GM12878 (cell line): ENCODE measurements around the gene MDFIC. TPM values are rescaled to one million over a fixed set of nuclear protein-coding genes. Genes with fewer than 3 reads are reported as not detected.

Experiments
- BCL3 ChIP-seq: IDR thresholded peaks from 2 replicates; pipeline ENCODE4 v1.6.1; 2011; ENCODE audit warnings: borderline replicate concordance, low read depth, mild to moderate bottlenecking, moderate library complexity, low read length; ENCODE audit not compliant: insufficient read depth, poor library complexity, severe bottlenecking
- BHLHE40 ChIP-seq, 2 experiments: fragments of 450-650 bp in 1 of 2; IDR thresholded peaks; 2 replicates each; pipeline ENCODE4 v1.6.1; 2011 to 2017; ENCODE audit warnings: low read depth in 2 of 2, borderline replicate concordance in 1 of 2, improper control_type of control experiment in 1 of 2, low read length in 1 of 2, mild to moderate bottlenecking in 1 of 2
- BMI1 ChIP-seq: fragments of 450-650 bp; IDR thresholded peaks from 2 replicates; pipeline ENCODE4 v1.6.1; 2016; ENCODE audit warnings: mild to moderate bottlenecking, moderate library complexity, borderline replicate concordance
- CBFB ChIP-seq: IDR thresholded peaks from 2 replicates; pipeline ENCODE4 v1.6.1; 2016; ENCODE audit warnings: antibody characterized with exemption, low read depth
- CHD1 ChIP-seq: IDR thresholded peaks from 2 replicates; pipeline ENCODE4 v1.6.1; 2012; ENCODE audit warnings: low read depth, low read length, improper control_type of control experiment
- CHD2 ChIP-seq: IDR thresholded peaks from 2 replicates; pipeline ENCODE4 v1.6.1; 2011; ENCODE audit warnings: low read depth, low read length, improper control_type of control experiment, borderline replicate concordance
- CREB1 ChIP-seq: IDR thresholded peaks from 2 replicates; pipeline ENCODE4 v1.6.1; 2012; ENCODE audit warnings: low read depth, mild to moderate bottlenecking, inconsistent platforms
- DPF2 ChIP-seq: fragments of 450-650 bp; IDR thresholded peaks from 2 replicates; pipeline ENCODE4 v1.6.1; 2017; ENCODE audit warnings: mild to moderate bottlenecking
- E2F8 ChIP-seq: fragments of 450-650 bp; IDR thresholded peaks from 2 replicates; pipeline ENCODE4 v1.6.1; 2018; ENCODE audit warnings: mild to moderate bottlenecking, low read depth, moderate library complexity; ENCODE audit not compliant: partially characterized antibody
- ETV6 ChIP-seq, 2 experiments: fragments of 450-650 bp in 1 of 2; IDR thresholded peaks in 1 of 2; conservative IDR thresholded peaks in 1 of 2; 2 replicates each; pipeline ENCODE4 v1.6.1; 2014; ENCODE audit warnings: antibody characterized with exemption in 1 of 2, borderline replicate concordance in 1 of 2, low read depth in 1 of 2, mild to moderate bottlenecking in 1 of 2, moderate library complexity in 1 of 2
- GATAD2B ChIP-seq: fragments of 450-650 bp; conservative IDR thresholded peaks from 2 replicates; pipeline ENCODE4 v1.6.1; 2017; ENCODE audit warnings: low read depth, mild to moderate bottlenecking, moderate library complexity
- HDAC2 ChIP-seq: fragments of 200-600 bp; sonication (generic); IDR thresholded peaks from 2 replicates; pipeline ENCODE4 v1.6.1; 2017
- NBN ChIP-seq: fragments of 450-650 bp; IDR thresholded peaks from 2 replicates; pipeline ENCODE4 v1.6.1; 2016
- NFIC ChIP-seq: IDR thresholded peaks from 2 replicates; pipeline ENCODE4 v1.6.1; 2012; ENCODE audit warnings: low read depth, mild to moderate bottlenecking, inconsistent platforms, low read length, moderate library complexity
- NR2C2 ChIP-seq: IDR thresholded peaks from 2 replicates; pipeline ENCODE4 v1.6.1; 2011; ENCODE audit warnings: borderline replicate concordance, low read depth; ENCODE audit not compliant: control insufficient read depth, insufficient read length
- NR2F1 ChIP-seq: fragments of 450-650 bp; conservative IDR thresholded peaks from 2 replicates; pipeline ENCODE4 v1.6.1; 2017; ENCODE audit warnings: mild to moderate bottlenecking
- PAX5 ChIP-seq: IDR thresholded peaks from 2 replicates; pipeline ENCODE4 v1.6.1; 2011; ENCODE audit warnings: low read depth, low read length, borderline replicate concordance
- PAX8 ChIP-seq: fragments of 450-650 bp; IDR thresholded peaks from 2 replicates; pipeline ENCODE4 v1.6.1; 2017; ENCODE audit warnings: mild to moderate bottlenecking, moderate library complexity
- PML ChIP-seq: IDR thresholded peaks from 2 replicates; pipeline ENCODE4 v1.6.1; 2012; ENCODE audit warnings: low read length, inconsistent platforms
- RUNX3 ChIP-seq: IDR thresholded peaks from 2 replicates; pipeline ENCODE4 v1.6.1; 2012; ENCODE audit warnings: low read length, inconsistent platforms
- SMARCA5 ChIP-seq: fragments of 450-650 bp; IDR thresholded peaks from 2 replicates; pipeline ENCODE4 v1.6.1; 2017; ENCODE audit warnings: mild to moderate bottlenecking
- STAT3 ChIP-seq: IDR thresholded peaks from 2 replicates; pipeline ENCODE4 v1.6.1; 2011; ENCODE audit warnings: low read depth, low read length, improper control_type of control experiment
- TAF1 ChIP-seq: IDR thresholded peaks from 2 replicates; pipeline ENCODE4 v1.6.1; 2011; ENCODE audit warnings: mild to moderate bottlenecking, low read depth, low read length, borderline replicate concordance
- TCF12 ChIP-seq: IDR thresholded peaks from 2 replicates; pipeline ENCODE4 v1.6.1; 2011; ENCODE audit warnings: low read depth, mild to moderate bottlenecking, low read length
- polyA plus RNA-seq, 11 experiments: library from polyadenylated mRNA; depleted of rRNA in 4 of 11; unstranded in 6 of 11; stranded (reverse) in 5 of 11; fragments of >200 nt; fragmentation: Nextera tagmentation in 4 of 11; fragmentation: Illumina TruSeq in 1 of 11; extraction: Ambion mirVana in 4 of 11; extraction: Trizol in 1 of 11; gene quantifications; 1 replicate in 1 of 11; 2 replicates in 10 of 11; pipeline versions ENCODE4 v1.2.1 to v1.2.3, GENCODE V29; 2011 to 2016; ENCODE audit warnings: inconsistent platforms in 2 of 11, missing spikeins in 2 of 11, low read depth in 1 of 11
- total RNA-seq, 4 experiments: library from RNA; depleted of rRNA in 3 of 4; stranded (reverse); fragments of >200 nt in 3 of 4; fragmentation: Illumina TruSeq in 1 of 4; extraction: Trizol in 1 of 4; gene quantifications; 2 replicates each; pipeline versions ENCODE4 v1.2.1 to v1.2.3, GENCODE V29; 2013 to 2021

Gene MDFIC
- total and polyA plus RNA-seq, 10 of the 15 experiments (the other 5 are each of a cell fraction or from before 2014, with no cell fraction given) = 7.3 to 58.4 (median 40.0) TPM

GRCh38 chr7:114916261-114916892 lies 5.5 kb upstream of the MDFIC start (continued):
- TF ChIP-seq PAX8 (no peak), NBN (peak; percentile 92), PAX5 (peak; percentile 59; the same call in 1 of the 2 replicates), BHLHE40 (IDR thresholded peaks at IDR 0.05; ENCODE audit: borderline replicate concordance in 1 of 2, low read depth in 2 of 2, low read length in 1 of 2) (peak; percentile 17 to 55; a peak in 2 of 4 replicates), TAF1 (peak; percentile 75; the same call in 1 of the 2 replicates), STAT3 (no peak), TCF12 (no peak), NR2F1 (peak; percentile 62), CBFB (peak; percentile 32; the same call in 1 of the 2 replicates), CREB1 (peak; percentile 51; the same call in 1 of the 2 replicates), RUNX3 (peak; percentile 56), HDAC2 (no peak), NFIC (peak; percentile 94), CHD2 (peak; percentile 52; the same call in 1 of the 2 replicates), BMI1 (peak; percentile 80; the same call in 1 of the 2 replicates), SMARCA5 (0 out of 2 replicates have a peak, but pooled peaks have one; percentile 10), DPF2 (peak; percentile 97), BCL3 (peak; percentile 80), GATAD2B (0 out of 2 replicates have a peak, but pooled peaks have one; percentile 53), PML (peak; percentile 80), NR2C2 (no peak), CHD1 (peak; percentile 29; the same call in 1 of the 2 replicates), E2F8 (peak; percentile 56), ETV6 (conservative IDR thresholded peaks at IDR 0.05 in 1 of 2, IDR thresholded peaks at IDR 0.05 in 1 of 2; ENCODE audit: borderline replicate concordance in 1 of 2, low read depth in 1 of 2) (peak in 1 of 2 experiments; percentile 39; a peak in 1 of 4 replicates)
